PC-9 (cell line): ENCODE results near the gene ARHGAP10. TPM values are rescaled to one million over a fixed set of nuclear protein-coding genes. Genes with fewer than 3 reads are reported as not detected.

Experiments used
- BruUV-seq: library from RNA; stranded (reverse); fragments of 400-500 nt; replicated peaks from 2 replicates; lab custom pipeline; 2021; lab: Mats Ljungman, UMichigan
- CTCF ChIA-PET: fragments of 300-600 bp; sonication (Branson Sonifier 250); formaldehyde crosslinking; loops from one replicate; lab custom pipeline; 2022; ENCODE audit warnings: antibody characterized with exemption; lab: Charles Lee
- POLR2A ChIA-PET: fragments of 300-600 bp; sonication (Branson Sonifier 250); formaldehyde crosslinking; loops from one replicate; lab custom pipeline; 2022; ENCODE audit warnings: antibody characterized with exemption; ENCODE audit not compliant: unreplicated experiment; lab: Charles Lee
- DNase-seq, 2 experiments: peaks; one replicate each; pipeline versions ENCODE4 v3.0.0 to v3.0.0-alpha.2; 2015 to 2022; ENCODE audit warnings: mixed read lengths in 1 of 2
- H2AFZ ChIP-seq: fragments of 200-600 bp; sonication (generic); 2 replicates; pipeline ENCODE4 v1.8.1; 2017; ENCODE audit warnings: antibody characterized with exemption
- H3F3A ChIP-seq: fragments of 200-600 bp; sonication (generic); 2 replicates; pipeline ENCODE4 v1.8.1; 2017; ENCODE audit warnings: antibody characterized with exemption, mild to moderate bottlenecking, low read depth; ENCODE audit not compliant: insufficient read depth
- H3K27ac ChIP-seq: fragments of 200-600 bp; sonication (generic); 2 replicates; pipeline ENCODE4 v1.6.1; 2016; ENCODE audit warnings: mixed run types
- H3K27me3 ChIP-seq: fragments of 200-600 bp; sonication (generic); 2 replicates; pipeline ENCODE4 v1.6.1; 2016; ENCODE audit warnings: low read depth, mixed run types; ENCODE audit not compliant: insufficient read depth
- H3K36me3 ChIP-seq: fragments of 200-600 bp; sonication (generic); 2 replicates; pipeline ENCODE4 v1.6.1; 2016; ENCODE audit warnings: low read depth, mixed run types
- H3K4me1 ChIP-seq: fragments of 200-600 bp; sonication (generic); replicated peaks from 2 replicates; pipeline ENCODE4 v1.6.1; 2016; ENCODE audit warnings: mixed run types; ENCODE audit not compliant: insufficient read depth
- H3K4me2 ChIP-seq: fragments of 200-600 bp; sonication (generic); 2 replicates; pipeline ENCODE4 v1.6.1; 2017; ENCODE audit warnings: mixed run types
- H3K4me3 ChIP-seq: fragments of 200-600 bp; sonication (generic); 2 replicates; pipeline ENCODE4 v1.6.1; 2016; ENCODE audit warnings: mixed run types
- H3K79me2 ChIP-seq: fragments of 200-600 bp; sonication (generic); 2 replicates; pipeline ENCODE4 v1.6.1; 2017; ENCODE audit warnings: low read depth, mixed run types
- H3K9me2 ChIP-seq: fragments of 200-600 bp; sonication (generic); 2 replicates; pipeline ENCODE4 v1.8.1; 2017; ENCODE audit warnings: mild to moderate bottlenecking; ENCODE audit not compliant: insufficient read depth
- H3K9me3 ChIP-seq: fragments of 200-600 bp; sonication (generic); 2 replicates; pipeline ENCODE4 v1.8.1; 2016; ENCODE audit warnings: low read depth; ENCODE audit not compliant: insufficient read depth
- H4K20me1 ChIP-seq: fragments of 200-600 bp; sonication (generic); 2 replicates; pipeline ENCODE4 v1.8.1; 2017; ENCODE audit not compliant: insufficient read depth
- CTCF ChIP-seq: fragments of 200-600 bp; sonication (generic); conservative IDR thresholded peaks from 2 replicates; pipeline ENCODE4 v1.6.1; 2017; ENCODE audit warnings: mixed run types, antibody characterized with exemption, mild to moderate bottlenecking, moderate library complexity
- EZH2 ChIP-seq: fragments of 200-600 bp; sonication (generic); IDR thresholded peaks from 2 replicates; pipeline ENCODE4 v1.8.0; 2017; ENCODE audit warnings: antibody characterized with exemption, low read depth
- intact Hi-C: fragments of 100-400 bp; cut with micrococcal nuclease; formaldehyde crosslinking; loops from one replicate; pipeline ENCODE4 v1.10.0; 2022; ENCODE audit not compliant: unreplicated experiment
- total RNA-seq: library from RNA; stranded (reverse); gene quantifications from 2 replicates; pipeline ENCODE4 v1.2.3, GENCODE V29; 2021

The ARHGAP10 gene
- total RNA-seq, 1 experiment from 2014 or later = 27.5 TPM

GRCh38 chr4:147954850-147955249, 223.0 kb downstream of the ARHGAP10 start:
- Histone ChIP-seq H3K79me2 (no peaks in the 10 kb centered on the region), H4K20me1 (no peaks in the 10 kb centered on the region), H3K4me2 (no peak overlapping the region), H3K9me2 (no peaks in the 10 kb centered on the region), H3K9me3 (no peaks in the 10 kb centered on the region), H3K4me3 (no peak overlapping the region), H3K36me3 (peaks cover 3% of the 10 kb centered on the region; the same call in 1 of the 2 replicates), H3K27ac (no peak overlapping the region), H2AFZ (no peak overlapping the region), H3K4me1 (no peaks in the 10 kb centered on the region), H3F3A (no peaks in the 10 kb centered on the region), H3K27me3 (no peaks in the 10 kb centered on the region)
- POLR2A ChIA-PET = no interaction called here
- no peak for TF ChIP-seq EZH2
- TF ChIP-seq CTCF = no peak
- CTCF ChIA-PET = no interaction called here
- intact Hi-C loops = no loop called here
- DNase-seq = no peak
- no TSS peak for BruUV-seq

DNA sequence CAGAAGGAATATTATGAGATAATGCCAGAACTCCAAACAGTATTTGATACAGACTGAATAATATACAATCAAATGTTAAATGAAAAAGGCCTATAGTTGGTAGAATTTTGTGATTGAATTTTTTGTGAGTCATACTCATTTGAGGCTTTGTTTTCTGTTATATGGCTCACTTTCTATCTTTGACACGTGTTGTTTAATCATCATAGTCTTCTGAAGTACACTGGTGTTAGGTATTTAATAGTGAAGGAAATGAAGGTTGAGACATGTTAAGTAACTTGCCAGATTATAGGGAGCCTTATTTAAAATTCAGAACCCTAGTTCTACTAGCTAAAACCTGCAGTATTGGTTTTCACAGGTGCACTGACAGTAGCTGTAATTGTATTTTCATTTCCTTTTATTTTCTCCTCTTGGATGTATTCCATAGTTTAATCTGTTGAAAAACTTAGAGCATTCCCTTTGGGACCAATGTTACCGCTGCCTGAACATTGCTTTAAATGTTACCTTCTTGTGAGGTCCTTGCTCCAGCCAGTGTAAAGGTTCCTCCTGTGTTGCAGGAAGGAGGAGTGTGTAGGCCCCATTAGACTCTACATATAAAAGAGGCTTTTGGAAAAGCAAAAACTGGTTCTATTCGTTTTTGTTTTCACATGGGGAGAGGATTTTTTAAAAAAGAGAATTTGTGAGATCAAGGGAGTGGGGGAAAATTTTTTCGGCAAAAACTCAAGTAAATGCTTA, 224.1 kb downstream of the ARHGAP10 start:
- POLR2A ChIA-PET = interaction anchor here (0.6 kb wide), 1 partner anchor 51 kb away, joined by 3 read pairs; no protein-coding TSS in a partner anchor
- H3K27ac ChIP-seq = no peak overlapping the region
- no peaks in the 10 kb centered on the region for H3K9me2 ChIP-seq
- H2AFZ ChIP-seq = no peak overlapping the region
- no peaks in the 10 kb centered on the region for H3K9me3 ChIP-seq
- CTCF ChIA-PET = no interaction called here
- H4K20me1 ChIP-seq = no peaks in the 10 kb centered on the region
- H3K4me1 ChIP-seq = no peaks in the 10 kb centered on the region
- H3K36me3 ChIP-seq = peaks cover 3% of the 10 kb centered on the region; the same call in 1 of the 2 replicates
- BruUV-seq = no TSS peak
- H3K27me3 ChIP-seq = no peaks in the 10 kb centered on the region
- H3K4me3 ChIP-seq = no peak overlapping the region
- TF ChIP-seq EZH2 (no peak), CTCF (no peak)
- intact Hi-C loops = no loop called here
- H3K4me2 ChIP-seq = no peak overlapping the region
- no peaks in the 10 kb centered on the region for H3F3A ChIP-seq
- H3K79me2 ChIP-seq = no peaks in the 10 kb centered on the region
- no peak for DNase-seq

DNA sequence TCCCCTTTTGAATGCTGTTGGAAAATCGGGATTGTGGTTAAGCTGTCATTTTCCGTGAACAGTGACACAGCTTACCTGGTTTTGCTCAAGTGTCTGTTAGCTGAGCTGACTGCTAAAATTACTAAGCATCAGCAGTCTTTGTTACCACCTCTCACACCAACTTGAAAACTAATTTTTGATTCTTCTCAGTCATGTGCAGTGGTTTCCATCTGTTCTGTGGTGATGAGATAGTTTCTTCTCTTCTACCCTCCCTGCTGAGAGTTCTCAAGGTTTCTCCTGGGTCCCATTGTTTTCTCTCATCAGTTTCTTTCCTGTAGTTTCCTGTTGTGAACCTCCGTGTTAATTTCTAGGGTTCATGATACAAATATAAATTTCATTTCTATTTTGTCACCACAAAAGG, 225.6 kb downstream of the ARHGAP10 start:
- BruUV-seq = no TSS peak
- Histone ChIP-seq H3F3A (no peaks in the 10 kb centered on the region), H4K20me1 (no peaks in the 10 kb centered on the region), H3K27me3 (no peaks in the 10 kb centered on the region), H3K9me2 (no peaks in the 10 kb centered on the region), H3K4me2 (no peak overlapping the region), H2AFZ (no peak overlapping the region), H3K36me3 (peaks cover 3% of the 10 kb centered on the region; the same call in 1 of the 2 replicates), H3K4me1 (no peaks in the 10 kb centered on the region), H3K9me3 (no peaks in the 10 kb centered on the region), H3K27ac (no peak overlapping the region), H3K79me2 (no peaks in the 10 kb centered on the region), H3K4me3 (no peak overlapping the region)
- intact Hi-C loops = no loop called here
- no peak for TF ChIP-seq CTCF
- no peak for TF ChIP-seq EZH2
- DNase-seq = no peak
- ChIA-PET CTCF (no interaction called here), POLR2A (no interaction called here)
